GM12878 (cell line): Measurements from ENCODE around the gene KIF5A.

Experiments used
- POLR2A ChIP-seq: IDR thresholded peaks from 2 replicates; pipeline ENCODE4 v1.6.1; 2011; ENCODE audit warnings: low read depth, mild to moderate bottlenecking, low read length
- USF1 ChIP-seq: IDR thresholded peaks from 2 replicates; pipeline ENCODE4 v1.6.1; 2011; ENCODE audit warnings: borderline replicate concordance, low read depth, mild to moderate bottlenecking, moderate library complexity, mixed read lengths, low read length; ENCODE audit not compliant: insufficient read depth; ENCODE audit errors: extremely low read length
- ZNF592 ChIP-seq: fragments of 450-650 bp; IDR thresholded peaks from 2 replicates; pipeline ENCODE4 v1.6.1; 2017; ENCODE audit warnings: mild to moderate bottlenecking, moderate library complexity
- TF ChIP-seq, protein P1 (sequence below), 3 experiments: IDR thresholded peaks in 2 of 3; conservative IDR thresholded peaks in 1 of 3; 2 replicates each; pipeline ENCODE4 v1.5.1; 2011; ENCODE audit warnings: low read depth in 3 of 3, low read length in 3 of 3, mild to moderate bottlenecking in 3 of 3, control low read depth in 2 of 3, moderate library complexity in 2 of 3, inconsistent platforms in 1 of 3, mixed read lengths in 1 of 3; ENCODE audit not compliant: control insufficient read depth in 2 of 3, insufficient read depth in 1 of 3; ENCODE audit errors: extremely low read depth in 1 of 3

GRCh38 chr12:57554897-57555296 is 5.1 kb downstream of the KIF5A start:
- TF ChIP-seq, protein P1, sequence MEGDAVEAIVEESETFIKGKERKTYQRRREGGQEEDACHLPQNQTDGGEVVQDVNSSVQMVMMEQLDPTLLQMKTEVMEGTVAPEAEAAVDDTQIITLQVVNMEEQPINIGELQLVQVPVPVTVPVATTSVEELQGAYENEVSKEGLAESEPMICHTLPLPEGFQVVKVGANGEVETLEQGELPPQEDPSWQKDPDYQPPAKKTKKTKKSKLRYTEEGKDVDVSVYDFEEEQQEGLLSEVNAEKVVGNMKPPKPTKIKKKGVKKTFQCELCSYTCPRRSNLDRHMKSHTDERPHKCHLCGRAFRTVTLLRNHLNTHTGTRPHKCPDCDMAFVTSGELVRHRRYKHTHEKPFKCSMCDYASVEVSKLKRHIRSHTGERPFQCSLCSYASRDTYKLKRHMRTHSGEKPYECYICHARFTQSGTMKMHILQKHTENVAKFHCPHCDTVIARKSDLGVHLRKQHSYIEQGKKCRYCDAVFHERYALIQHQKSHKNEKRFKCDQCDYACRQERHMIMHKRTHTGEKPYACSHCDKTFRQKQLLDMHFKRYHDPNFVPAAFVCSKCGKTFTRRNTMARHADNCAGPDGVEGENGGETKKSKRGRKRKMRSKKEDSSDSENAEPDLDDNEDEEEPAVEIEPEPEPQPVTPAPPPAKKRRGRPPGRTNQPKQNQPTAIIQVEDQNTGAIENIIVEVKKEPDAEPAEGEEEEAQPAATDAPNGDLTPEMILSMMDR (IDR thresholded peaks at IDR 0.05 in 2 of 3, conservative IDR thresholded peaks at IDR 0.05 in 1 of 3; ENCODE audit: control insufficient read depth in 2 of 3, extremely low read depth in 1 of 3, insufficient read depth in 1 of 3, low read depth in 3 of 3, low read length in 3 of 3) = no peak
- TF ChIP-seq USF1 = no peak
- TF ChIP-seq ZNF592 = no peak
- no peak for TF ChIP-seq POLR2A
